ENCODE measurements around the gene DOC2A.

DNA sequence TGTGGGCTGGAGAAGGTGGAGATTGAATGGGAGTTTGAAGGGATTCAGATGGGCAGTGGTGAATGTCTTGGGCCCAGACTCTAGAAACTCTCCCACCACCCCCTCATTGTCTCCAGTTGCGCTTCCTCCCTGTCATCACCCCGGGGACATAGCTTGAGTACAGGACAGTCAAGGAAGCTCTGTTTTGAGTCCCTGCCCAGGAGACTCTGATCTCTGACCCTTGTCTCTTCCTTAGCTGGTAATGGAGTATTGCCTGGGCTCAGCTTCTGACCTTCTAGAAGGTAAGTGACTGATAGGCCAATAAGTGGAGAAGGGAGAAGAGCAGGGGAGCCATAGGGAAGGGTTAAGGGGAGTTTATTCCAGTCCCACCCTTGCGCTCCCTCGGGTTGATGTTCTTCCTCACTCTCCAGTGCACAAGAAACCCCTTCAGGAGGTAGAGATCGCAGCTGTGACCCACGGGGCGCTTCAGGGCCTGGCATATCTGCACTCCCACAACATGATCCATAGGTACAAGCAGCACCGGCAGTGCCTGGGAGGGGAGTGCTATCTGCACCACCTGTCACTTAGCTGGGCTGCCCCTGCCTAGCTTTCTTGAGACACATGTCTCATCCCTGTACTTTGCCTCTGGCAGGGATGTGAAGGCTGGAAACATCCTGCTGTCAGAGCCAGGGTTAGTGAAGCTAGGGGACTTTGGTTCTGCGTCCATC is 32.1 kb downstream of the DOC2A start:
- TF ChIP-seq CTCF (tag by site-specific recombination; IDR thresholded peaks at IDR 0.05) (no peak), MZF1 (tag by site-specific recombination; IDR thresholded peaks at IDR 0.05; ENCODE audit: borderline replicate concordance) (no peak), TCF7L2 (IDR thresholded peaks at IDR 0.05; ENCODE audit: borderline replicate concordance, low read depth, low read length) (no peak), ZNF558 (tag by site-specific recombination; IDR thresholded peaks at IDR 0.05) (no peak), TRIM28 (IDR thresholded peaks at IDR 0.05; ENCODE audit: borderline replicate concordance, low read length) (no peak), EGR2 (tag by site-specific recombination; IDR thresholded peaks at IDR 0.05; ENCODE audit: low read depth) (no peak), ZBTB20 (tag by site-specific recombination; IDR thresholded peaks at IDR 0.05) (no peak), HOXA7 (CRISPR knock-in tag; IDR thresholded peaks at IDR 0.05; ENCODE audit: borderline replicate concordance) (no peak), ZBTB1 (tag by site-specific recombination; IDR thresholded peaks at IDR 0.05) (no peak)
- TF ChIP-seq, protein P1, sequence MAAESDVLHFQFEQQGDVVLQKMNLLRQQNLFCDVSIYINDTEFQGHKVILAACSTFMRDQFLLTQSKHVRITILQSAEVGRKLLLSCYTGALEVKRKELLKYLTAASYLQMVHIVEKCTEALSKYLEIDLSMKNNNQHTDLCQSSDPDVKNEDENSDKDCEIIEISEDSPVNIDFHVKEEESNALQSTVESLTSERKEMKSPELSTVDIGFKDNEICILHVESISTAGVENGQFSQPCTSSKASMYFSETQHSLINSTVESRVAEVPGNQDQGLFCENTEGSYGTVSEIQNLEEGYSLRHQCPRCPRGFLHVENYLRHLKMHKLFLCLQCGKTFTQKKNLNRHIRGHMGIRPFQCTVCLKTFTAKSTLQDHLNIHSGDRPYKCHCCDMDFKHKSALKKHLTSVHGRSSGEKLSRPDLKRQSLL (tag by site-specific recombination; IDR thresholded peaks at IDR 0.05), result no peak
